Activated T-cell treated with anti-CD3 and anti-CD28 coated beads for 48 hours (primary cell): Measurements from ENCODE around the gene ZNF862.

Experiments used
- DNase-seq: peaks from one replicate; pipeline ENCODE4 v3.0.0-alpha.2; 2020; ENCODE audit warnings: low read depth

The ZNF862 gene

DNA sequence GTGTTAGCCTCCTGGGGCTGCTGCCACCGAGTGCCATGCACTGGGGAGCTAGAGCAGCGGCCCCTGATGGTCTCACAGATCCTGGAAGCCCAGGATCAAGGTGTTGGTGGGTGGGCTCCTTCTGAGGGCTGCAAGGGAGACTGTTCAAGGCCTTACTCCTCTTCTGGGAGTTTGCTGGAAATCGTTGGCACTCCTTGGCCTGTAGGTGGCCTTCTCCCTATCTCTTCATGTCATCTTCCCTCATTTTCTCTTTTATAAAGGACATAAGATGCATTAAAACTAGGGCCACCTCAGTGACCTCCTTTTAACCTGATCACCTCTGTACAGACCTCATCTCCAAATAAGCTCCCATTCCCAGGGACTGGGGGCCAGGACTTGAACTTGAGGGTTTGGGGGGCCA, 27.0 kb upstream of the ZNF862 start:
- DNase-seq = no peak

DNA sequence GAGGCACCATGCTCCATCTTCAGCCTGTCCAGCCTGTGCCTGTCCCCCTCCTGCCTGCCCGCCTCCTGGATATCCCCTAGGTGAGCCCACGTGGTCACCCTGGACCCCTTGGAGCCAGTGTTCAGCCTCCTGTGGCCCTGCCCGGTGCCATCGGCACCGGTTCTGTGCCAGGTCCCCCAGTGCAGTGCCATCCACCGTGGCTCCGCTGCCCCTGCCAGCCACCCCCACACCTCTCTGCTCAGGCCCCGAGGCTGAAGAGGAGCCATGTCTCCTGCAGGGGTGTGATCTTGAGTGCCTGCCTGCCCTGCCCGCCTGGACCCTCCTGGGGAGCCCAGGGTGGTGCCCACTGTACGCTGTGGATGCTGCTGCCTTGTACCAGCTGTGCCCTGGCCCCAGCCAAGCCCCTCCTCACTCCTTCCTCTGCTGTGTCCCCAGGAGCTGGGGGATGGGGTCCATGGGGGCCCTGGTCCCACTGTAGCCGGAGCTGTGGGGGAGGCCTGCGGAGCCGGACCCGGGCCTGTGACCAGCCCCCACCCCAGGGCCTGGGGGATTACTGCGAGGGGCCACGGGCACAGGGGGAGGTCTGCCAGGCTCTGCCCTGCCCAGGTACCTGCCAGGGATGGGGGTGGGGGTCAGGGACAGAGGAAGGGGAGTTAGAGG, 26.2 kb upstream of the ZNF862 start:
- no peak for DNase-seq

DNA sequence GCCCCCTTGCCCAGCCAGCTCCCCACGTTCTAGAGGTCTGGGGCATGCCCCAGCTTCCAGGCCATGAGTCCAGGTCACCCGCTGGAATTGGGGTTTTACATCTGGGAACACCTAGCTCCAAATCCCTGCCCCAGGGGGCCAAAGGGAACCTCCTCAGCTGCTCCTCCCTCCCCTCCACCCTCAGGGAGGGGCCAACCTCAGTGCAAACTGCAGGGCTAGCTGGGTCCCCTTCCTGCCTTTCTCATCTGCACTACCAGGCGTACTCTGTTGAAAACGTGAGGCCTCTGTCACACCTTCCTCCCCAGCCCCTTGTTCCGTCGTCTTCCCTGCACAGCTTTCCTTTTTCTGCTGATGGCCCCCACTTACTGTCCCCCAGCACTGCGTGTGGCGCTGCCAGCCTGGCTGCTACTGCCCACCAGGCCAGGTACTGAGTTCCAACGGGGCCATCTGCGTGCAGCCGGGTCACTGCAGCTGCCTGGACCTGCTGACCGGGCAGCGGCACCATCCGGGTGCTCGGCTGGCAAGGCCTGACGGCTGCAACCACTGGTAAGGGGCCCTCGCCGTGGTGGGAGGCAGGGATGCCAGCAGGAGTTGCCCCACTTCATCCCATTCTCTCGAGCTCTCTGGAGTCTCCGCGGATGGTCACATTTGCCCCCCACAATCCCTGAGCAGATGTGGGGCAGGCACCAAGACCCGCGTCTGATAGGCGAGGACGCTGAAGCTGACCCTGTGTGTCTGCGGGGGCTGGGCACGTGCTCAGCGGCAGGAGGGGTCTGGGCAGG, 24.7 kb upstream of the ZNF862 start:
- no peak for DNase-seq

DNA sequence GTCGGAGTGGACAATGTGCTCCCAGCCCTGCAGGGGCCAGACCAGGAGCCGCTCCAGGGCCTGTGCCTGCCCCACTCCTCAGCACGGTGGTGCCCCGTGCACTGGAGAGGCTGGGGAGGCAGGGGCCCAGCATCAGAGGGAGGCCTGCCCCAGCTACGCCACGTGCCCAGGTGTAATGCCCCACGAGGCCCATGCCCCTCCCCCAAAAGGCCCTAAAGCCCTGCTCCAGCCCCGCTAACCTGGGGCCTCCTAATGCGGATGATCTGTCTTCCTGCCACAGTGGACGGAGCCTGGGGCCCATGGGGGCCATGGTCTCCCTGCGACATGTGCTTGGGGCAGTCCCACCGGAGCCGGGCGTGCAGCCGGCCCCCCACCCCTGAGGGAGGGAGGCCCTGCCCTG, 23.7 kb upstream of the ZNF862 start:
- no peak for DNase-seq

DNA sequence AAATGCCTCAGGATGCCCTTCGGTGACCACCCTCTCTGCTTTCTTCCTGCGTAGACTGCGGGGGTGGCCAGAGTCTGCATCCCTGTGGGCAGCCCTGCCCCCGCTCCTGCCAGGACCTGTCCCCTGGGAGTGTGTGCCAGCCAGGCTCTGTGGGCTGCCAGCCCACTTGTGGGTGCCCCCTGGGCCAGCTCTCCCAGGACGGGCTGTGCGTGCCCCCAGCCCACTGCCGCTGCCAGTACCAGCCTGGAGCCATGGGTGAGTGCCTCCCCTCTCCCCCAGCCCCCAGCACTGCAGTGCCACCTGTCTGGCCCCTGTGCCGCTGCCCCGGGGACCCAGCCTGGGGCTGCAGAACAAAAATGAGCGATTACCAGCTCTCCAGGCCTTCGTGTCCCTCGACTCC, 23.1 kb upstream of the ZNF862 start:
- DNase-seq = no peak

DNA sequence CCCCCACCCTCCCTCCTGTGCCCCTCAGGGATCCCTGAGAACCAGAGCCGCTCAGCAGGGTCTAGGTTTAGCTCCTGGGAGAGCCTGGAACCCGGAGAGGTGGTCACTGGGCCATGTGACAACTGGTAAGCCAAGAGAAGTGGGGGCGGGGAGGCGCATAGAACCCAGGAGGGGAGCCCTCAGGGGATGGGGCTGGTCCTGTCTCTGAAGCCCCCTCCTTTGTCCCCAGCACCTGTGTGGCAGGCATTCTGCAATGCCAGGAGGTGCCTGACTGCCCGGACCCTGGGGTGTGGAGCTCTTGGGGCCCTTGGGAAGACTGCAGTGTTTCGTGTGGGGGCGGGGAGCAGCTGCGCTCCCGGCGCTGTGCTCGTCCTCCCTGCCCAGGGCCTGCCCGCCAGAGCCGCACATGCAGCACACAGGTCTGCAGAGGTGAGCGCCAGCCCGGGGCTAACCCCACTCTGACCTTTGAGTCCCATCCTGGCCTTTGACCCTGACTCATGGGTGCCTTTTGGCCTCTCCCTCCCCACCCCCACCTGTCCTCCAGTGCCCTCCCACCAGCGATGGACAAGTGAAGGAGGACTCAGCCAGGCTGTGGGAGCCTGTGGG, 22.4 kb upstream of the ZNF862 start:
- no peak for DNase-seq

DNA sequence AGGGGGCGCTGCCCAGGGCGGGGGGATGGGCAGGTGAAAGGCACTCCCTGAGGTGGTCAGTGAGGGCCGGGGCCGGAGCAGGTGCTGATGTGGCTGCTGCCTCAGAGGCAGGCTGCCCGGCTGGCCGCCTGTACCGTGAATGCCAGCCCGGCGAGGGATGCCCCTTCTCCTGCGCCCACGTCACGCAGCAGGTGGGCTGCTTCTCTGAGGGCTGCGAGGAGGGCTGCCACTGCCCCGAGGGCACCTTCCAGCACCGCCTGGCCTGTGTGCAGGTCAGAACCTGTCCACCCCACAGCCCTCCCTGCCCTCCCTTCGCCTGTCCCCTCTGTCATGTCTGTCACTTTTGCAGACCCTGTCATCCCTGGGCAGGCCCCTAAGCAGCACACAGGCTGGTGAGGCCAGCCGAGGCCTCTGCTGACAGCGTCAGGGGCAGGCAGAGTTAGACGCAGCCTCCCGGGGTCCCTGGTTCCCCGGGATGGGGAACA, 21.9 kb upstream of the ZNF862 start:
- no peak for DNase-seq

DNA sequence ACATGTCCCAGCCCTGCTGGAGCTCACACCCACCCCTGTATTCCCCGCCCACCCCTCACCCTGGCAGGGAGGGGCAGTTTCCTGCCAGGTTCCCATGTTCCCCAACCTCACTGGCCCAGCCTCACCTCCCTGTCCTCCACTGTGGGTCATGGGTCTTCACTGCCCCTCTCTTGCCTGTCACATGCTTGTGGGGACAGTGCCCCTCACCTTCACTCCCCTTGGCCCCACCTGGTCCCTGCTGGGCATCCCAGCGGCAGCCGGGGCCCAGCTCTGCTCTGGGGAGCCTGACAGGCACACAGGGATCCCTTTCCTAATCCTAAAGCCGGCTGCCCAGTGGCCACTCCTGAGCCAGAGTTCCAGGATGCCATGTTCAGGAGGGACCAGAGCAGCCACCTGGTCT, 21.4 kb upstream of the ZNF862 start:
- no peak for DNase-seq

DNA sequence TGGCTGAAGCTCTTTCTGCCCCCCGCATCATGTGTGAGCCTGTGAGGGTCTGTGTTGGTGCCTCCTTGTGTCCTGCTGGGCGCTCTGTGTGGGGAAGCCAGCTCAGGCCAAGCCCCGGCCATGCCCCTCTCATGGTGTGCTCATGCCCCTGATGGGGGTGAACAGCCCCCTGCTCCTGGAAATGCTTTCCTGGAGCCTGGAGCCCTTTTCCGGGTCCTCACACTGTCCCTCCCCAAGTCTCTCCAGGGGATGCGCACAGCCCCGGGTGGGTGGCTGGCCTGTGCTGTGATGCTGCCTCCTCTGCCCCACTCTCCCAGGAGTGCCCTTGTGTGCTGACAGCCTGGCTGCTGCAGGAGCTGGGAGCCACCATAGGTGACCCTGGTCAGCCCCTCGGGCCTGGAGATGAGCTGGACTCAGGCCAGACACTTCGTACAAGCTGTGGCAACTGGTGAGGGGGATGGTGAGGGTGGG, 20.8 kb upstream of the ZNF862 start:
- no peak for DNase-seq

DNA sequence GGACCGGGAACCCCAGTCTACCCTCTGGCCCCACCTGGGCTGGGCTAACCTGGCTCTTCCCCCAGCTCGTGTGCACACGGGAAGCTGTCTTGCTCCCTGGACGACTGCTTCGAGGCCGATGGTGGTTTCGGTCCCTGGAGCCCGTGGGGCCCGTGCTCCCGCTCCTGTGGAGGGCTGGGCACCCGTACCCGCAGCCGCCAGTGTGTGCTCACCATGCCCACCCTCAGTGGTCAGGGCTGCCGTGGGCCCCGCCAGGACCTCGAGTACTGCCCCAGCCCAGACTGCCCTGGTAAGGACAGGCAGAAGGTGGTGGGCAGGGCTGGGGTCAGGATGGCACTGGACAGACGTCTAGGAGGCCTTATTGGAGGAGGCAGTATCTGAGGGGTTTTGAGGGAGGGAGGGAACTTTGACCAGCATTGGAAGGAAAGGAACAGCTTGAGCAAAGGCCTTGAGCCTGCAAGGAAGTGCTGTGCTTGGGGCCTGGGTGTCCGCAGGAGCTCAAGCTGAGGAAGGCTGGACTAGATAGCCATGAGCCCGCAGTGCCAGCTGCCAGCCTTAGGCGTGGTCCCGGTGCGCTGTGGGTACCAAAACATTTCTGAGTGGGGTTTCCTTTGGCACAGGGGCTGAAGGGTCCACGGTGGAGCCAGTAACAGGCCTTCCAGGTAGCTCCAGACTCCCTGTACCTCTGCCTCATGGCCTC, 20.2 kb upstream of the ZNF862 start:
- no peak for DNase-seq

DNA sequence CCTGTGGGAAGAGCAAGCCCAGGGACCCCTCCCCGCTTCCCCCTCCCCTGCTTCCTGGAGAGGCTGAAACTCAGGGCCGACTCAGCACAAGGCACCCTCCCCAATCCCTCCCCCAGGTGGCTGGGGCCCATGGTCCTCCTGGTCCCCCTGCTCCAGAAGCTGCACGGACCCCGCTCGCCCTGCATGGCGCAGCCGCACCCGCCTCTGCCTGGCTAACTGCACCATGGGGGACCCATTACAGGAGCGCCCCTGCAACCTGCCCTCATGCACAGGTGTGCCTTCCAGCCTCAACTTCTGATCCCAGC, 19.7 kb upstream of the ZNF862 start:
- DNase-seq = no peak

DNA sequence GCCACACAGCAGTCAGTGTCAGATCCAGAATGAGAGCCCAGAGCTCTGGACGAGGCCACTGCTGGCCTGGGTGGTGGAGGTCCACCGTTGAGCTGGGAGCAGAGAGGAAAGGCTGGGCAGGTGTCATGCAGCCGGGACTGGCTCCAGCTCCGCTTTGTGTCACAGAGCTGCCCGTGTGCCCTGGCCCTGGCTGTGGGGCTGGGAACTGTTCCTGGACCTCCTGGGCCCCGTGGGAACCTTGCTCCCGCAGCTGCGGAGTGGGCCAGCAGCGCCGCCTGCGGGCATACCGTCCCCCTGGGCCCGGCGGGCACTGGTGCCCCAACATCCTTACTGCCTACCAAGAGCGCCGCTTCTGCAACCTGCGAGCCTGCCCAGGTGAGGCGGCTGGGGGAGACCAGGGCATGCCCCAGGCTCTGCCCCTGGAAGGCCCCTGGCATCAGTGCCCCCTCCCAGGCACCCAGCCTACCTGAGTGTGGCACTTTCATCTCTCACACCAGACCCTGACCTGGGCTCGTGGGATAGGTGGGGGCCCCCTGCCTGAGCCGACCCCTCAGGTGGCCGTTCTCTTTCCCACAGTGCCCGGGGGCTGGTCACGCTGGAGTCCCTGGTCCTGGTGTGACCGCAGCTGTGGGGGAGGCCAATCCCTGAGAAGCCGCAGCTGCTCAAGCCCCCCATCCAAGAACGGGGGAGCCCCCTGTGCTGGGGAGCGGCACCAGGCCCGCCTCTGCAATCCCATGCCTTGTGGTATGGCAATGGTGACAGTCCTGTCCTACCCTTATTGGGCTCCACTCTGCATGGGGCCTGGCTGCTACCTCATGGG, 18.8 kb upstream of the ZNF862 start:
- DNase-seq = no peak

DNA sequence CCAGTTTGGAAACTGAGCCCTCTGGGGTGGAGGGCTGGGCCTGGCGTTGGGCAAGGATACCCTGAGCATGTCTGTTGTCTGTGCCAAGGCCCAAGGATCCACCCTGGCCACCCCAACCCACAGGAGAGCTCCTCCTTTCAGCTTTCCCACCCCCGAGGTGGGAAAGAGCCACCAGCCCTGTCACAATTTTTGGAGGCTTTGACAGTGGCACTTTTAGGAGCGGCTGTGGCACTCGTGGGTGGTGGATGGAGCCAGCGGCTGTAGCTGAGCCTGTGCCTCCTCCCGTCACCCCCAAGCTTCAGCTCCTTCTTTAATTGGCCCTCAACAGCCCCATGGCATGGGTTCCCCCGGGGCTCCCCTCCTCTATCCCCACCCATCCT, 18.2 kb upstream of the ZNF862 start:
- DNase-seq = no peak

DNA sequence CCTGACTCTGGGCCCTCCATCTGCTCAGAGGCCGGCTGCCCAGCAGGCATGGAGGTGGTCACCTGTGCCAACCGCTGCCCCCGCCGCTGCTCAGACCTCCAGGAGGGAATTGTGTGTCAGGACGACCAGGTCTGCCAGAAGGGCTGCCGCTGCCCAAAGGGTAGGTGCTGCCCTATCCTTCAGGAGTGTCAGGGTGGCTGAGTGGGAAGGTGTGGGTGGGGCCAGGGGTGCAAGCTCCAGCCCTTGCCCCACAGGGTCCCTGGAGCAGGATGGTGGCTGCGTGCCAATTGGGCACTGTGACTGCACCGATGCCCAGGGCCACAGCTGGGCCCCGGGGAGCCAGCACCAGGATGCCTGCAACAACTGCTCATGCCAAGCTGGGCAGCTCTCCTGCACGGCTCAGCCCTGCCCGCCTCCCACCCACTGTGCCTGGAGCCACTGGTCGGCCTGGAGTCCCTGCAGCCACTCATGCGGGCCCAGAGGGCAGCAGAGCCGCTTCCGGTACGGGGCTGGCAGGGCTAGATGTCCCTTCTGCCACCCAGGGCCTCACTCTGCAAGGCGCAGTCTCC, 17.5 kb upstream of the ZNF862 start:
- no peak for DNase-seq

DNA sequence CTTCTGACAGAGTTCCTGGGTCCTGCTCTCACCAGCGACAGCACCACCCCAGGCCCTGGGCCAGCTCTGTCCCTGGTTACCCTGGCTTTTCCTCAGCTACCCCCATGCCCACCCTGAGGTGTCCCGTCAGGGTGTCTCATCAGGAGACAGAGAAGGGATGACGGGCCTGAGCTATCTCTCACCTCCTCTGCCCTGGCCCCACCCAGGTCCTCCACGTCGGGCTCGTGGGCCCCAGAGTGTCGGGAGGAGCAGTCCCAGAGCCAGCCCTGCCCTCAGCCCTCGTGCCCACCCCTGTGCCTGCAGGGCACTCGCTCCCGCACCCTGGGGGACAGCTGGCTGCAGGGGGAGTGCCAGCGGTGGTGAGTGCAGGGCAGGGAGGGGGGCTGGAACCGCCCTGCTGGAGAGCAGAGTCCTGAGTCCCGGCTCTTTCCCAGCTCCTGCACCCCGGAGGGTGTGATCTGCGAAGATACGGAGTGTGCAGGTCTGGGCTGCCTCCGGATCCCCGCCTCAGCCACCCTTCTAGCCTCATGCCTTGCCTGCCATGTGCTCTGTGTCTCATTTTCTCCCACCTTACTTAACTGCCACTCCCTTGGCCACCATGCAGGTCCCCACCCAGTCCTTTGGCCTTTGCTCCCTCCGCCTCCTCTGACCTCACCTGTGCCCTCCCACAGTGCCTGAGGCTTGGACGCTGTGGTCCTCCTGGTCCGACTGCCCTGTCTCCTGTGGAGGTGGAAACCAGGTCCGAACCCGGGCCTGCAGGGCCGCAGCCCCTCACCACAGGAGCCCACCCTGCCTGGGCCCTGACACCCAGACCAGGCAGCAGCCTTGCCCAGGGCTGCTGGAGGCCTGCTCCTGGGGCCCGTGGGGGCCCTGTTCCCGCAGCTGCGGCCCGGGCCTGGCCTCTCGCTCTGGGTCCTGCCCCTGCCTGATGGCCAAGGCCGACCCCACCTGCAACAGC, 16.7 kb upstream of the ZNF862 start:
- no peak for DNase-seq

DNA sequence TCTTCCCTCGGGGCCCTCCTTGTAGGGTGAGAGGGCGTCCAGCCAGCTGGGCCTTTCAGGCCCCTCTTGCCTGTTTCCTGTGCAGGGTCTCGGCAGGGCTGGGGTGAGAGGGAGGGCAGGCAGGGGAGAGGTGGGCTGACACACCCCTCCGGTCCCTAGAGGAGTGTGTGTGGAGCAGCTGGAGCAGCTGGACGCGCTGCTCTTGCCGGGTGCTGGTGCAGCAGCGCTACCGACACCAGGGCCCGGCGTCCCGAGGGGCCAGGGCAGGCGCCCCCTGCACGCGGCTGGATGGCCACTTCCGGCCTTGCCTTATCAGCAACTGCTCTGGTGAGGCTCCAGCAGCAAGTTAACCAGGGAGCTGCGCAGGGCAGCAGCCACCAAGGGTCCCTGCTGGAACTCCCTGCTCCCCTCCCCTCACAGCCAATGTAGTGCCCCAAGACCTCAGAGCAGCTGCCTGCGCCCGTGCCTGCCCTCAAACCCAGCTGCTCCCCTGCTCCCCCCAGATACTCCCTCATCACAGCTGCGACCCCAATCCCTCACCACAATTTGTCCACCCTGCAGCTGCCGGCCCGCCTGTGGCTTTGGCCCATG, 15.7 kb upstream of the ZNF862 start:
- DNase-seq = no peak

DNA sequence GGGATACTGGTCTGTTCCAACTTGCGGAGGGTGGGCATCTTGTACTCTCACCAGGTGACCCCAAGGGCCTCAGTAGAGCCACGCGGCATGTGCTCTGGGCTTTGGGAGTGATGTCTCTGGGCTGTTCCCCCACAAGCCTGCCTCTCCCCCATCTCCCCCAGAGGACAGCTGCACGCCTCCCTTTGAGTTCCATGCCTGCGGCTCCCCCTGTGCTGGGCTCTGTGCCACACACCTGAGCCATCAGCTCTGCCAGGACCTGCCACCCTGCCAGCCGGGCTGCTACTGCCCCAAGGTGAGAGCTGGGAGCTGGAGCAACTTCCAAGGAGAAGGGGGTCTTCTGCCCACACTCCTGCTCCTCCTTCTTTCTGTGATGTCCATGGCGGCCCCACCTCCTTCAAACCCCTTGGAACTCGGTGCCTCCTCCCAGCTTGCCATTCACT, 15.0 kb upstream of the ZNF862 start:
- no peak for DNase-seq

DNA sequence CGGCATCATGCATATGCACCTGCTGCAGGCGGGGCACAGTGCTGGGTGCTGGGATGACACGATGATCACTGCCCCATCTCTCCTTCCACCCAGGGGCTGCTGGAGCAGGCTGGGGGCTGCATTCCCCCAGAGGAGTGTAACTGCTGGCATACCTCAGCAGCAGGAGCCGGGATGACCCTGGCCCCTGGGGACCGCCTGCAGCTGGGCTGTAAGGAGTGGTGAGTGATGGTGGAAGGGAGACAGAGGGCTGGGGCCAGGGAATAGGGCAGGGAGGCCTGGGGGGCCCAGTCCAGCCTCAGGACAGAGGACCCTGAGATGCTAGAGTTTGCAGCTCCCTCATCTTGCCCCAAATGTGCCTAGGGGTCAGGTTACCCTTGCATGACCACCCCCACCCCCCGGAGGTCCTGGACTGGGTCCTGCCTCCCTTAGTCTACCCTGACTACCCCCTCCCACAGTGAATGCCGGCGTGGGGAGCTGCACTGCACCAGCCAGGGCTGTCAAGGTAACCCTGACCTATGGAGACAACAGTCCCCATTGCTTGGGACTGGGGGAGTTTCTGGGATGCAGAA, 14.5 kb upstream of the ZNF862 start:
- DNase-seq = no peak

DNA sequence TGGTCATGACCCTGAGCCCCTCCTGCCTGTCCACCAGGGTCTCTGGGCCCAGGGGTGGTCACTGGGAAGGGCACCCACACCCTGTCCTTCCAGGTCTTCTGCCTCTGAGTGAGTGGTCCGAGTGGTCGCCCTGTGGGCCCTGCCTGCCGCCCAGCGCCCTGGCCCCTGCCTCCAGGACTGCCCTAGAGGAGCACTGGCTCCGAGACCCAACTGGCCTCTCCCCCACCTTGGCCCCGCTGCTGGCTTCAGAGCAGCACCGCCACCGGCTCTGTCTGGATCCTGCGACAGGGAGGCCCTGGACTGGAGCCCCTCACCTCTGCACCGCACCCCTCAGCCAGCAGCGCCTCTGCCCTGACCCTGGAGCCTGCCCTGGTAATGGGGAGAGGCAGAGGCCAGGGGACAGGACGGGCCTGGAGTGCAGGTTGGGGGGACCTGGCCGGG, 13.9 kb upstream of the ZNF862 start:
- DNase-seq = no peak
